Measurements from ENCODE around the gene TMEM191C. TPM values are rescaled to one million over a fixed set of nuclear protein-coding genes. Genes with fewer than 3 reads are reported as not detected.
"Not testable (repeated sequence)": the region's sequence is repeated elsewhere in the genome, so short reads cannot be mapped to it uniquely, and the experiment has no call there.

TMEM191C gene
- total and polyA plus RNA-seq, 2 donors: 0.80 to 0.85 TPM

GRCh38 chr22:21442646-21443045 lies 24.5 kb upstream of the TMEM191C start:
- not testable (repeated sequence) for DNase-seq (ENCODE audit: extremely low spot score); H3K4me3 ChIP-seq (ENCODE audit: low read depth, low read length); H3K4me1 ChIP-seq (ENCODE audit: insufficient read depth); H3K36me3 ChIP-seq (ENCODE audit: insufficient read depth); H3K27ac ChIP-seq (ENCODE audit: low read depth)
- WGBS: 100% methylated on average over 1 of the region's 15 CpGs

- whole genome bisulfite sequencing: 94% methylated on average over 13 of the region's 13 CpGs
- no peaks in the 10 kb centered on the region for H3K4me1 ChIP-seq (ENCODE audit: insufficient read depth)
- H3K36me3 ChIP-seq (ENCODE audit: insufficient read depth): no peaks in the 10 kb centered on the region
- no peak overlapping the region for H3K27ac ChIP-seq (ENCODE audit: low read depth)
- no peak overlapping the region for H3K4me3 ChIP-seq (ENCODE audit: low read depth, low read length)
- DNase-seq (ENCODE audit: extremely low spot score): no peak
Measured at GRCh38 chr22:21443057-21443734, 24.0 kb upstream of the TMEM191C start.

GRCh38 chr22:21443735-21444421 lies 23.3 kb upstream of the TMEM191C start:
- Histone ChIP-seq H3K4me3 (ENCODE audit: low read depth, low read length) (no peak overlapping the region), H3K36me3 (ENCODE audit: insufficient read depth) (no peaks in the 10 kb centered on the region), H3K4me1 (ENCODE audit: insufficient read depth) (no peaks in the 10 kb centered on the region), H3K27ac (ENCODE audit: low read depth) (no peak overlapping the region)
- no peak for DNase-seq (ENCODE audit: extremely low spot score)
- WGBS: 92% methylated on average over 16 of the region's 16 CpGs

GRCh38 chr22:21444701-21445436 lies 22.3 kb upstream of the TMEM191C start:
- Histone ChIP-seq H3K27ac (ENCODE audit: low read depth) (no peak overlapping the region), H3K4me1 (ENCODE audit: insufficient read depth) (no peaks in the 10 kb centered on the region), H3K36me3 (ENCODE audit: insufficient read depth) (no peaks in the 10 kb centered on the region), H3K4me3 (ENCODE audit: low read depth, low read length) (no peak overlapping the region)
- DNase-seq (ENCODE audit: extremely low spot score): no peak
- WGBS: 92% methylated on average over 35 of the region's 35 CpGs

- WGBS: 96% methylated on average over 27 of the region's 27 CpGs
- DNase-seq (ENCODE audit: extremely low spot score): no peak
- H3K36me3 ChIP-seq (ENCODE audit: insufficient read depth): no peaks in the 10 kb centered on the region
Measured at GRCh38 chr22:21445437-21446127, 21.6 kb upstream of the TMEM191C start.

GRCh38 chr22:21446128-21446826 lies 20.9 kb upstream of the TMEM191C start:
- Histone ChIP-seq H3K27ac (ENCODE audit: low read depth) (no peak overlapping the region), H3K4me1 (ENCODE audit: insufficient read depth) (no peaks in the 10 kb centered on the region), H3K4me3 (ENCODE audit: low read depth, low read length) (no peak overlapping the region), H3K36me3 (ENCODE audit: insufficient read depth) (no peaks in the 10 kb centered on the region)
- 97% methylated on average over 49 of the region's 49 CpGs for WGBS
- DNase-seq (ENCODE audit: extremely low spot score): no peak

More at GRCh38 chr22:21445437-21446127, 21.6 kb upstream of the TMEM191C start:
- Histone ChIP-seq H3K4me3 (ENCODE audit: low read depth, low read length) (no peak overlapping the region), H3K4me1 (ENCODE audit: insufficient read depth) (no peaks in the 10 kb centered on the region), H3K27ac (ENCODE audit: low read depth) (no peak overlapping the region)

GRCh38 chr22:21446827-21447690 lies 20.1 kb upstream of the TMEM191C start:
- no peaks in the 10 kb centered on the region for H3K36me3 ChIP-seq (ENCODE audit: insufficient read depth)
- 96% methylated on average over 33 of the region's 33 CpGs for WGBS
- DNase-seq (ENCODE audit: extremely low spot score): no peak

GRCh38 chr22:21447694-21448402 lies 19.3 kb upstream of the TMEM191C start:
- no peak overlapping the region for H3K4me3 ChIP-seq (ENCODE audit: low read depth, low read length)
- no peaks in the 10 kb centered on the region for H3K4me1 ChIP-seq (ENCODE audit: insufficient read depth)
- no peak for DNase-seq (ENCODE audit: extremely low spot score)
- H3K27ac ChIP-seq (ENCODE audit: low read depth): no peak overlapping the region
- WGBS: 93% methylated on average over 22 of the region's 22 CpGs
- H3K36me3 ChIP-seq (ENCODE audit: insufficient read depth): no peaks in the 10 kb centered on the region

More at GRCh38 chr22:21446827-21447690, 20.1 kb upstream of the TMEM191C start:
- H3K4me3 ChIP-seq (ENCODE audit: low read depth, low read length): no peak overlapping the region
- H3K27ac ChIP-seq (ENCODE audit: low read depth): no peak overlapping the region
- no peaks in the 10 kb centered on the region for H3K4me1 ChIP-seq (ENCODE audit: insufficient read depth)

- 94% methylated on average over 23 of the region's 23 CpGs for WGBS
- Histone ChIP-seq H3K27ac (ENCODE audit: low read depth) (no peak overlapping the region), H3K4me1 (ENCODE audit: insufficient read depth) (no peaks in the 10 kb centered on the region), H3K4me3 (ENCODE audit: low read depth, low read length) (no peak overlapping the region), H3K36me3 (ENCODE audit: insufficient read depth) (no peaks in the 10 kb centered on the region)
- DNase-seq (ENCODE audit: extremely low spot score): no peak
Measured at GRCh38 chr22:21448627-21449416, 18.4 kb upstream of the TMEM191C start.

- Histone ChIP-seq H3K27ac (ENCODE audit: low read depth) (no peak overlapping the region), H3K4me1 (ENCODE audit: insufficient read depth) (no peaks in the 10 kb centered on the region)
- 91% methylated on average over 23 of the region's 23 CpGs for WGBS
Measured at GRCh38 chr22:21449531-21450319, 17.5 kb upstream of the TMEM191C start.

More at GRCh38 chr22:21449531-21450319, 17.5 kb upstream of the TMEM191C start:
- no peak overlapping the region for H3K4me3 ChIP-seq (ENCODE audit: low read depth, low read length)
- no peak for DNase-seq (ENCODE audit: extremely low spot score)
- no peaks in the 10 kb centered on the region for H3K36me3 ChIP-seq (ENCODE audit: insufficient read depth)
